Measurements from ENCODE around the gene S1PR1.

S1PR1 gene

GRCh38 chr1:101275672-101276071 is 38.9 kb downstream of the S1PR1 start:
- no peak for TF ChIP-seq CTCF (IDR thresholded peaks at IDR 0.05; ENCODE audit: borderline replicate concordance, insufficient read depth, low read depth, low read length)
- no peak overlapping the region for H3K4me3 ChIP-seq (ENCODE audit: low read depth, low read length)

GRCh38 chr1:101276818-101277217 is 40.0 kb downstream of the S1PR1 start:
- TF ChIP-seq CTCF (IDR thresholded peaks at IDR 0.05; ENCODE audit: borderline replicate concordance, insufficient read depth, low read depth, low read length) = no peak
- no peak overlapping the region for H3K4me3 ChIP-seq (ENCODE audit: low read depth, low read length)

- no peak overlapping the region for H3K4me3 ChIP-seq (ENCODE audit: low read depth, low read length)
- TF ChIP-seq CTCF (IDR thresholded peaks at IDR 0.05; ENCODE audit: borderline replicate concordance, insufficient read depth, low read depth, low read length) = no peak
Observed at GRCh38 chr1:101278238-101278637, 41.4 kb downstream of the S1PR1 start.

- no peak overlapping the region for H3K4me3 ChIP-seq (ENCODE audit: low read depth, low read length)
- no peak for TF ChIP-seq CTCF (IDR thresholded peaks at IDR 0.05; ENCODE audit: borderline replicate concordance, insufficient read depth, low read depth, low read length)
Observed at GRCh38 chr1:101278845-101279244, 42.0 kb downstream of the S1PR1 start.

GRCh38 chr1:101280049-101280592 is 43.3 kb downstream of the S1PR1 start:
- no peak overlapping the region for H3K4me3 ChIP-seq (ENCODE audit: low read depth, low read length)
- no peak for TF ChIP-seq CTCF (IDR thresholded peaks at IDR 0.05; ENCODE audit: borderline replicate concordance, insufficient read depth, low read depth, low read length)

GRCh38 chr1:101280942-101281654 is 44.3 kb downstream of the S1PR1 start:
- no peak for TF ChIP-seq CTCF (IDR thresholded peaks at IDR 0.05; ENCODE audit: borderline replicate concordance, insufficient read depth, low read depth, low read length)
- H3K4me3 ChIP-seq (ENCODE audit: low read depth, low read length) = no peak overlapping the region

GRCh38 chr1:101281751-101282150 is 44.9 kb downstream of the S1PR1 start:
- H3K4me3 ChIP-seq (ENCODE audit: low read depth, low read length) = no peak overlapping the region
- no peak for TF ChIP-seq CTCF (IDR thresholded peaks at IDR 0.05; ENCODE audit: borderline replicate concordance, insufficient read depth, low read depth, low read length)
